ENCODE results near the gene KLHL15. TPM values are rescaled to one million over a fixed set of nuclear protein-coding genes. Genes with fewer than 3 reads are reported as not detected.

The KLHL15 gene
- total and polyA plus RNA-seq, 12 donors: 1.2 to 7.9 (median 7.3) TPM

GRCh38 chrX:23944234-23944633, 82.8 kb downstream of the KLHL15 start:
- Histone ChIP-seq H3K4me1 (no peaks in the 10 kb centered on the region), H3K9me3 (no peaks in the 10 kb centered on the region), H3K36me3 (no peaks in the 10 kb centered on the region), H3K27ac (no peak overlapping the region), H3K27me3 (peaks cover 0 to 81% (median 0%) of the 10 kb centered on the region in 7 donors), H3K4me3 (no peak overlapping the region)
- ATAC-seq (no peak), DNase-seq (no peak)
- no peak for TF ChIP-seq CTCF (IDR thresholded peaks at IDR 0.05)
- WGBS, 2 donors: 65 to 66% methylated on average over 1 of the region's 1 CpG
- intact Hi-C loops (cut with DNase I): no loop called here

DNA sequence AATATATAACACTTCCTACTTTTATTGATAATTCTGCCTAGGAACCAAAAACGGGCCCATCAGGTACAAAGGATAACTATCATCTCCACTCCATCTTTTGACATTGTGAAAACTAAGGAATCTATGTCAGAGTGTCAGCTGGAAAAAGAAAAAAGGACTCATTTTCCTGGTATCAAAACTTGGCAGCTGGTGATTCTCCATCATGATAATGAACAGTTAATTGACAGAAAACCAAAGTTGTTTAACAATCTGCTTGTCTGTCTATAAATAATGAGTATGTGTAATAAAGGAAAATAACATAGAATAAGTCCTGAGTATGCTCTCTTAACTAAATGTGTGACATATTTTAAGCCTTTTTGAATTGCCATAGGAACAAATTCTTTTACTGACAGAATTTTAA, 87.8 kb downstream of the KLHL15 start:
- intact Hi-C loops (cut with DNase I): no loop called here
- WGBS, 2 donors: 56 to 60% methylated on average over 1 of the region's 1 CpG
- DNase-seq (no peak), ATAC-seq (no peak)
- H3K27me3 ChIP-seq: peaks cover 0 to 74% (median 0%) of the 10 kb centered on the region in 7 donors
- no peak for TF ChIP-seq CTCF (IDR thresholded peaks at IDR 0.05)
- H3K4me1 ChIP-seq: no peaks in the 10 kb centered on the region
- H3K36me3 ChIP-seq: no peaks in the 10 kb centered on the region
- no peak overlapping the region for H3K4me3 ChIP-seq
- H3K27ac ChIP-seq: no peak overlapping the region
- H3K9me3 ChIP-seq: no peaks in the 10 kb centered on the region

DNA sequence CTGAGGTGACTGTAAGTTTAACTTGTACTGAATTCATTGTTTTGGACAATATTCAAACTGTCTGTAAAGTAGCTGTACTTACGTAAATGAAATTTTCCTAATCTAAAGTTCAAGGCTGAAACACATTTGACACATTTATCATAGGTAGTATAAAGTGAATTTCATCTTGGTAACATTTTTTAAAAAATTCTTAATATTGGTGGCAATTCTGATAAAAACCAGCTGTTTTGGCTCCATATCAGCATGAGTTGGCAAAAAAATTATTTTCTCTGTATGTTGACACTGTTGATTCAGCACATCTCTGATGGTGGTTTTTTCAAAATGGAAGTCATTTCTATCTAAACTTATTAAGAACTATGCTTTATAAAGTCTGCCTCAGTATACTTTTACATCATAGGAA, 88.3 kb downstream of the KLHL15 start:
- no peak for ATAC-seq

GRCh38 chrX:23937100-23937499, 89.9 kb downstream of the KLHL15 start:
- no peak for DNase-seq
- 57 to 59% methylated on average over 3 to 4 of the region's 4 CpGs for WGBS, 2 donors
- Histone ChIP-seq H3K4me3 (no peak overlapping the region), H3K36me3 (no peaks in the 10 kb centered on the region), H3K4me1 (no peaks in the 10 kb centered on the region), H3K27me3 (peaks cover 0 to 60% (median 0%) of the 10 kb centered on the region in 7 donors), H3K9me3 (no peaks in the 10 kb centered on the region), H3K27ac (no peak overlapping the region)
- no peak for ATAC-seq
- intact Hi-C loops (cut with DNase I): no loop called here
- TF ChIP-seq CTCF (IDR thresholded peaks at IDR 0.05): no peak

More for the DNA sequence above, 88.3 kb downstream of the KLHL15 start:
- Histone ChIP-seq H3K27ac (no peak overlapping the region), H3K4me3 (no peak overlapping the region), H3K27me3 (peaks cover 0 to 73% (median 0%) of the 10 kb centered on the region in 7 donors), H3K4me1 (no peaks in the 10 kb centered on the region), H3K36me3 (no peaks in the 10 kb centered on the region), H3K9me3 (no peaks in the 10 kb centered on the region)
- no peak for DNase-seq
- intact Hi-C loops (cut with DNase I): no loop called here
- TF ChIP-seq CTCF (IDR thresholded peaks at IDR 0.05): no peak
- WGBS, 2 donors: 78 to 80% methylated on average over 1 of the region's 1 CpG

All from heart right ventricle (tissue), 16 donors.